ENCODE data around the gene FCN2. TPM values are rescaled to one million over a fixed set of nuclear protein-coding genes. Genes with fewer than 3 reads are reported as not detected.

Gene FCN2
- total RNA-seq, 2 donors from 2014 or later = not detected

GRCh38 chr9:134902936-134903335 is 22.3 kb downstream of the FCN2 start:
- DNase-seq (ENCODE audit: low spot score) (no peak), ATAC-seq (ENCODE audit: insufficient number of reproducible peaks, low FRiP score, low read depth) (no peak)
- no peak overlapping the region for H3K4me3 ChIP-seq
- TF ChIP-seq, protein P1, sequence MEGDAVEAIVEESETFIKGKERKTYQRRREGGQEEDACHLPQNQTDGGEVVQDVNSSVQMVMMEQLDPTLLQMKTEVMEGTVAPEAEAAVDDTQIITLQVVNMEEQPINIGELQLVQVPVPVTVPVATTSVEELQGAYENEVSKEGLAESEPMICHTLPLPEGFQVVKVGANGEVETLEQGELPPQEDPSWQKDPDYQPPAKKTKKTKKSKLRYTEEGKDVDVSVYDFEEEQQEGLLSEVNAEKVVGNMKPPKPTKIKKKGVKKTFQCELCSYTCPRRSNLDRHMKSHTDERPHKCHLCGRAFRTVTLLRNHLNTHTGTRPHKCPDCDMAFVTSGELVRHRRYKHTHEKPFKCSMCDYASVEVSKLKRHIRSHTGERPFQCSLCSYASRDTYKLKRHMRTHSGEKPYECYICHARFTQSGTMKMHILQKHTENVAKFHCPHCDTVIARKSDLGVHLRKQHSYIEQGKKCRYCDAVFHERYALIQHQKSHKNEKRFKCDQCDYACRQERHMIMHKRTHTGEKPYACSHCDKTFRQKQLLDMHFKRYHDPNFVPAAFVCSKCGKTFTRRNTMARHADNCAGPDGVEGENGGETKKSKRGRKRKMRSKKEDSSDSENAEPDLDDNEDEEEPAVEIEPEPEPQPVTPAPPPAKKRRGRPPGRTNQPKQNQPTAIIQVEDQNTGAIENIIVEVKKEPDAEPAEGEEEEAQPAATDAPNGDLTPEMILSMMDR (IDR thresholded peaks at IDR 0.05) = no peak
- no peaks in the 10 kb centered on the region for H3K9me3 ChIP-seq
- H3K27me3 ChIP-seq (replicated peaks; ENCODE audit: insufficient read depth) = no peaks in the 10 kb centered on the region
- no peaks in the 10 kb centered on the region for H3K4me1 ChIP-seq (ENCODE audit: control insufficient read depth in 1 of 2, low read depth in 2 of 2)
- no peak overlapping the region for H3K27ac ChIP-seq
- no peaks in the 10 kb centered on the region for H3K36me3 ChIP-seq

- H3K9me3 ChIP-seq = no peaks in the 10 kb centered on the region
- no peak for ATAC-seq (ENCODE audit: insufficient number of reproducible peaks, low FRiP score, low read depth)
- H3K27ac ChIP-seq = no peak overlapping the region
- H3K36me3 ChIP-seq = no peaks in the 10 kb centered on the region
- H3K4me1 ChIP-seq (ENCODE audit: control insufficient read depth in 1 of 2, low read depth in 2 of 2) = no peaks in the 10 kb centered on the region
- DNase-seq (ENCODE audit: low spot score) = no peak
- no peak overlapping the region for H3K4me3 ChIP-seq
- H3K27me3 ChIP-seq (replicated peaks; ENCODE audit: insufficient read depth) = no peaks in the 10 kb centered on the region
- TF ChIP-seq, protein P1 (IDR thresholded peaks at IDR 0.05) = no peak
Measured at GRCh38 chr9:134908524-134909309, 28.1 kb downstream of the FCN2 start.

DNA sequence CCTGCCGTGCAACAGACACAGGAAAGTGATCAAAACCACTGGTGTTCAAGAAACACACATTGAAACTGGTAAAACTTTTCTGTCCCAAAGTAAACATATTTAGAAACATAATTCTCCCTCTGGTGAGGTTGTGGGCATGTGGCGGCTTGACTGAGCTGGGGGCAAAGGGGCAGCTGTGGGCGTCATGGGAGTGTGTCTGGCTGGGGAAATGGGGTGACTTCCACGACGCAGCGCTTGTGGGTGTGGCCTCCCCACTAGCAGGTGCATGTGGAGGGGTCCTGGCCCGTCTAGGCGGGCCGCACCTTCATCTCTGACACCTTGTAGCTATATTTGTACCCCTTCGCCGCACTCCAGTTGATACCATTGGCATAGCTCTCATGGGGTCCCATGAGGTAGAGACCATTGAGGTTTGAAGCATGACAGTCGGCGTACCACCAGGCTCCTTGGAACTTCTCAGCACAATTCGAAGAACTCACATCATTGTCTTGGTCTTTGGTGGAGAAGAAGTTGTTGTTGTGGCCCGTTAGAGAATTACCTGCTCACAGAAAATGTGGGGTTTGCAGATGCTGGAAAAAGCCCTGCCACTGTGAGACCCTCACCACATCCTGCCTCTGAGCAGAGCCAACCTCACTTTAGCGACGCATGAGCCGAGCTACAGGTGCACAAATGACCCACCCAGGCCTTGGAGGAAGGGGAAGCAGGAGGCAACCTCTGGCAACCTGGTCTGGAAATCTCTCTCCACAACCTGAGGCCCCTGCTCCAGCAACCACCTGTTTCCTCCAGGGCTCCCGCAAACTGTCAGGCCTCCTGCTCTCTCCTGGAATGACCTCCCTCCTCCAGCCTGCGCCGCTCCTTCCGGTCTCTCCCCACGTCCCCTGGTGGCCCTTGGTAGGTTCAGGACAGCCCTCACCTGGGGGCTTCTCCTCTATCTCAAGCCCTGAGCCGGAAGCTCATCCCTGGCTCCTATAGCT is 29.2 kb downstream of the FCN2 start:
- H3K36me3 ChIP-seq = no peaks in the 10 kb centered on the region
- DNase-seq (ENCODE audit: low spot score) (no peak), ATAC-seq (ENCODE audit: insufficient number of reproducible peaks, low FRiP score, low read depth) (no peak)
- TF ChIP-seq, protein P1 (IDR thresholded peaks at IDR 0.05) = no peak
- H3K4me3 ChIP-seq = no peak overlapping the region
- no peaks in the 10 kb centered on the region for H3K4me1 ChIP-seq (ENCODE audit: control insufficient read depth in 1 of 2, low read depth in 2 of 2)
- H3K27me3 ChIP-seq (replicated peaks; ENCODE audit: insufficient read depth) = no peaks in the 10 kb centered on the region
- no peak overlapping the region for H3K27ac ChIP-seq
- H3K9me3 ChIP-seq = no peaks in the 10 kb centered on the region

DNA sequence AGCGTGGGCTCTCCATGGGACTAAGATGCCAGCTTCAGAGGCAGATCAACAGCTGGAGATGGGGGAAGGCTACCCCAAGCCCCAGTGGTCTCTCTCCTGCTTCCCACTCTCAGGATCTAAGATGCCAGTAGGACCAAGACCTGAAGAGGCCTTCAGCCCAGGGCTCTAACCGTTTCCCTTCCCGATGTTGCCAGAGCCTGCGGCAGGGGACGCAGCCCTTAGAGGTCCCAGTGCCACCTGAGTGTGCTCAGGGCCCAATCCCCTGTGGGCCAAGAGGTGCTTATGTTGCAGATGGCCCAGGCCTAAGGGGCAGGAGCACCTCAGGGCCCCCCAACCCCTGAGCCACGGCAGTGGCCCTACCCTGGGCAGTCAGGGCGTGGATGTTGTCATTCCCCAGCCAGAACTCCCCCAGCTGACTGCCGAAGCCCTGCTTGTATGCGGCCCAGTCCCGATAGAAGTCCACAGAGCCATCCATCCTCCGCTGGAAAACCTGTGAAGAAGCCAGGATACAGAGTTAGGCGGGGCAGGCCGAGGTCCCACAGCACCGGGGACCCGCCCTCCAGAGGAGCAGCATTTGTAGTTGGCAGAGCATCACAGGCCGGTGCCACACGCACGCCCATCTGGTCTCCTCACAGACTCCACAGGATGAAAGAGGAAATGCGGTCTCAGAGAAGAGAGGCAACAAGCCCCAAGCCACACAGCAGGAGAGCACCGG is 31.7 kb downstream of the FCN2 start:
- H3K4me3 ChIP-seq = no peak overlapping the region
- no peak for ATAC-seq (ENCODE audit: insufficient number of reproducible peaks, low FRiP score, low read depth)

More for the DNA sequence above, 31.7 kb downstream of the FCN2 start:
- no peaks in the 10 kb centered on the region for H3K9me3 ChIP-seq
- no peak overlapping the region for H3K27ac ChIP-seq
- DNase-seq (ENCODE audit: low spot score) = no peak
- H3K36me3 ChIP-seq = no peaks in the 10 kb centered on the region
- TF ChIP-seq, protein P1 (IDR thresholded peaks at IDR 0.05) = no peak
- H3K27me3 ChIP-seq (replicated peaks; ENCODE audit: insufficient read depth) = no peaks in the 10 kb centered on the region
- no peaks in the 10 kb centered on the region for H3K4me1 ChIP-seq (ENCODE audit: control insufficient read depth in 1 of 2, low read depth in 2 of 2)
